ENCODE measurements around the gene GFI1B.

GFI1B gene

GRCh38 chr9:133014696-133015095, 36.2 kb downstream of the GFI1B start:
- no peak for DNase-seq

DNA sequence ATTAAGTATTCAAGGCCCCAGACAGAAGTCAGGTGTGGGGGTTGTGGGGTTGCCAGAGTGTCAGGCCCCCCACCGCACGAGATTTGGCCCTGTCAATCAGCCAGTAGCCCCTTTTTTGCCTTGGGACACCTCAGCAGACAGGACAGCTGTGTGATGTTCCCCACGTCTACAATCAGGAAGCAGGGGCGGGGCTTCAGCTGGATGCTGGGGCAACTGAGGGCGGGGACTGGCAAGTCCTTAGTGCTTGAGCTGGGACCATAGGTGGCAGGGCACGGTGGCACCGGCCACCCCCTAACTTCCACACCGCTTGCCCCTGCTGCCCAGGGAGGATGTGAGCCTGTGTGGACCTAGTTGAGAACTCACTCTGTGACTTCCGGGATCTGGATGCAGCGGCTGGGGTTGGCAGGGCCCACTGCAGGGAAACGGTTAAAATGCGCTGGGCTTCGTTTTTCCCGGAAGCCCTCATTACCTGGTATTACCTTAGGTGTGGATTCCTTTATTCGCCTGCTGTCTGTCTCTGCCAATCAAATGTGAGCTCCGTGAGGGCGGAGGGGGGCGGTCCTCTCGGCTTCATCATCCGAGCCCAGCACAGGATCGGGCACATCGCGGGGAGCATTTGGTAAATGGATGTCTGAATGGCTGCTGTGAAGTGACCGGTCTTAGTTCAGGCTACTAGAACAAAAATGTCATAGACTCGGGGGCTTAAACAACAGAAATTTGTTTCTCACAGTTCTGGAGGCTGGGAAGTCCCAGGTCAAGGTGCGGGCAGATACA, 44.8 kb downstream of the GFI1B start:
- peak; percentile 9 for DNase-seq

GRCh38 chr9:133026426-133026825, 47.9 kb downstream of the GFI1B start:
- no peak for DNase-seq

- DNase-seq, result no peak
Measured at GRCh38 chr9:133027134-133027533, 48.6 kb downstream of the GFI1B start.

DNA sequence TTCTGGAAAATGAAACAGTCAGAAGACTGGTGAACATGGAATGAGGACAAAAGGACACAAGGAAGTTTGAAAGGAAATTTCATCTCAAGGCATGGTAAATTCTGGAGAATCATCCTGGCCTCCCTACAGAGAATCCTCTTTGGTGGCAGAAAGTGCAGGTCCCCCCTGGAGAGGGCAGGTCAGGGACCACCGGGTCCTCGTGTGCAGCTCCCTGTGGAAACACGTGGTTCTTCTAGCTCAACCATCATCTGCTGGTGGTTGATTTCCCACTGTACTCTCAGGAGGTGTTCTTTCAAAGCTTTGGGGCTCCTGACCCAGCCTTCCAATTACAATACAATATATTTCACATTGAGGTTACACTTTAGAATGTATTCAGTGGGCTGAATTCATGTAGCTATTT, 49.7 kb downstream of the GFI1B start:
- no peak for DNase-seq

- DNase-seq, result no peak
Measured at GRCh38 chr9:133029994-133030316, 51.5 kb downstream of the GFI1B start.

- peak; percentile 82 for DNase-seq
Measured at GRCh38 chr9:133030317-133031129, 52.0 kb downstream of the GFI1B start, which contains the start of gene GTF3C5. GTF3C5 (plus strand) TSS chr9:133030997; CDS start chr9:133031012, 15 bp downstream.

- no peak for DNase-seq
Measured at GRCh38 chr9:133031130-133031422, 52.6 kb downstream of the GFI1B start.

- DNase-seq, result no peak
Measured at GRCh38 chr9:133031496-133031911, 53.0 kb downstream of the GFI1B start.

DNA sequence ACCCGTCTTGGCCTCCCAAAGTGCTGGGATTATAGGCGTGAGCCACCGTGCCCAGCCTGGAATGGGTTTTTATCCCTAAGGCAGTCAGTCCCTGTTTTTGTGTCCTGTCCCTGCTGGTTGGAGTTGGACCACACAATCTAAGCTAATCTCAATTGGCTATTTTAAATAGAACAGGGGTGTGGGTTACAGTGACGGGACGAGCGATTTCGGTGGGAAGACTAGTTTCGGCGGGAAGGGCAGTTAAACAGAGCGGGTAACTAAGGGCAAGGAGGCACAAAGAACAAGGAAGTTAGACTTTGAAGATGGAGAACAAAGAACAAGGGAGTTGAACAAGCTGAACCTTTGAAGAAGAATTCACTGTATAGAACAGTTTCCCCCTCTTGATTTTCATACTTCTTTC, 53.7 kb downstream of the GFI1B start:
- DNase-seq, result no peak

GRCh38 chr9:133035669-133036068, 57.2 kb downstream of the GFI1B start:
- DNase-seq, result no peak

GRCh38 chr9:133037775-133038515, 59.5 kb downstream of the GFI1B start:
- no peak for DNase-seq

- peak; percentile 9 for DNase-seq
Measured at GRCh38 chr9:133040892-133041479, 62.5 kb downstream of the GFI1B start.

Measured in T-helper 9 cell (primary cell).